GM19372 (cell line): Measurements from ENCODE around the gene KCNK10.

Experiments used
- ATAC-seq: cut with Tn5 transposase; IDR thresholded peaks from one replicate; pipeline ENCODE4 v1.9.1; 2021; ENCODE audit warnings: mild to moderate bottlenecking, low read depth, moderate library complexity; ENCODE audit not compliant: unreplicated experiment

Gene KCNK10

DNA sequence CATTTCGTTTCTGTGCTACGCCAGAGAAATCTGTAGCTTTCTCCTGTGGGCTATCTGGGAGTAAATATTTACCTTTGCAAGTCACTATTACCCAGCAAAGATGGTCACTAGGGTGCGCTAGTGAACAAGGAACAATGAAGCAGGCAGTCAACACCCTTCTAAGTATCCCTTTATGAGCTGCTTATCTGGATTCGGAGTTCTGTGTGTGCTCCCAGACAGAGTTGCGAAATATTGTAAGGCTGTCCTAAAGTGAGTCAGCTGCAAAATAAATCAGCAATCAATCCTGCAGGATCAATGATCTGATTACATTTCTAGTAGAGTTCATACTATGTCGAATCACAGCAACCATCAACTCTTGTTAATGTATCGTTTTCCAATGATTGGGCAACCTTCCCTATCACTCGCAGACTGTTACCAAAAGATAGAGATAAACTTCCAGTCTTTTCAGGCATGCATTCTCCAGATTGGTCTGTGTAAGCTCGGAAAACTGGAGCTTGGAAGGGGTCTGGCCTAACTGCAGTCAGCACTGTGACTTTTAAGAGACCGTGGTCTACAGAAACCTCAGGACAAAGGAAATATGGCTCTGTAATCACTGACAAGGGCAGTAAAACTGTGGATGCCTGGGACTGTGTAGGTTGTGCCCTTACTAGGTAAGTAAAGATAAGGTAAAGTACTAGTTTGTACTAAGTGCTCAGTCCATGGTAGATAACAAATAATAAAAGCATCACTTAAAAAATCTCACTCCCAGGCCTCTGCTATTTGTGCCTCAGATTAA is 133.5 kb downstream of the KCNK10 start:
- peak; percentile 74 for ATAC-seq

- peak; percentile 40 for ATAC-seq
These were observed 134.2 kb downstream of the KCNK10 start for GRCh38 chr14:88188745-88189416.

GRCh38 chr14:88185843-88186242 is 137.2 kb downstream of the KCNK10 start:
- no peak for ATAC-seq

- ATAC-seq, result no peak
These were observed 138.1 kb downstream of the KCNK10 start for GRCh38 chr14:88184956-88185355.

DNA sequence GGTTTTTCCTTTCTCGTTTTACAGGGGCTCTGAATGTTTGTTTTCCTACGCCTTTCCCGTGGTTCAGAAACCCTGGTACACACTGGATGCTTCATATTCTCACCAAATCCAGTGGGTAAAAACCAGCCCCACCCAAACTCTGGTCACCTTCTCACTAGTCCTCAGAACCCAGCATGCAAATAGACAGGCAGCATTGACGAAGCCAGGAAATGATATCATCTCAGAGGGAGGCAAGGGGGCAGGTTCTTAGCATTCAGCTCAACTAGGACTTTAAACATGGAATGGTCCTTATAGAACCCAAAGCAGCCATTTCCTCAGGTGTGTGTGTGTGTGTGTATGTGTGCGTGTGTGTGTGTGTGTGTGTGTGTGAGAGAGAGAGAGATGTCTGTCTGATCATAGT is 142.0 kb downstream of the KCNK10 start:
- no peak for ATAC-seq

DNA sequence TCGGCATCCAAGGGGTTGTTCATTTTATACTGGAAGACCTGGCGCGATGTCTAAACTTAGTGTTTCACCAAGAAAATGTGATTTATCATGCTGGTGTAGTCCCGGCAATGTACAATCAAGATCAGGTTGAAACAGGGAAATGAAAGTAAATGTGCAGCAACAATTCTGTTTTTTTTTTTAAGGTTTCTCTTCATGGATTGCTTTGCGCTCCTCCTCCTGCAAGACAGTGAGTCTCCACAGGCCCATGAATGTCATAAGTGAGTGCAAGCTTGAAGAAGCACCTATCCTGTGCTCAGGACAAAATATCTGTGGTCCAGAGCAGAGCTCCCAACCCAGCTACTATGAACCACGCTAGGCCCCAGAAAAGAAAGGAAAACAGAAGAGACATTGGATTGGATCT is 143.4 kb downstream of the KCNK10 start:
- ATAC-seq, result no peak

- no peak for ATAC-seq
These were observed 152.7 kb downstream of the KCNK10 start for GRCh38 chr14:88170333-88170732.

- ATAC-seq, result peak; percentile 85
These were observed 154.4 kb downstream of the KCNK10 start for GRCh38 chr14:88168498-88169165.

GRCh38 chr14:88168025-88168424 is 155.0 kb downstream of the KCNK10 start:
- ATAC-seq, result no peak

DNA sequence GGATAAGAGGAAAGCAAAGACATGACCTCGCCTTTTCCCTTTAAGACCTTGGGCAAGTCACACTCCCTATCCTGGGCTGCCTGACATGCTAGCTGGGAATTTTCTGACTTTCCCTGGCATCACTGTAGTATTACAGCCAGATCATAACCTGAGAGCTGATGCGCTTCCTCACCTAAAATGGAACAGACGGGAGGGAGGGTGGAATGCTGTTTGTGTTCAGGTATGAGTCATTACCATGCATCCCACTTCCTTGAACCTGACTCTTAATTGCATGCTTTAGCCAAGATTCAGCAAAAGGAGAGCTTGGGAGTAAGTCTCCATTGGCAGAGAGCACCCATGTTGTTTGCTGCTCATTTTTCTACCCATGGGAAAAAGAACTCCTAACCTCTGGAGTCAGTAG is 156.5 kb downstream of the KCNK10 start:
- no peak for ATAC-seq

GRCh38 chr14:88164906-88165534 is 158.0 kb downstream of the KCNK10 start:
- ATAC-seq, result no peak

DNA sequence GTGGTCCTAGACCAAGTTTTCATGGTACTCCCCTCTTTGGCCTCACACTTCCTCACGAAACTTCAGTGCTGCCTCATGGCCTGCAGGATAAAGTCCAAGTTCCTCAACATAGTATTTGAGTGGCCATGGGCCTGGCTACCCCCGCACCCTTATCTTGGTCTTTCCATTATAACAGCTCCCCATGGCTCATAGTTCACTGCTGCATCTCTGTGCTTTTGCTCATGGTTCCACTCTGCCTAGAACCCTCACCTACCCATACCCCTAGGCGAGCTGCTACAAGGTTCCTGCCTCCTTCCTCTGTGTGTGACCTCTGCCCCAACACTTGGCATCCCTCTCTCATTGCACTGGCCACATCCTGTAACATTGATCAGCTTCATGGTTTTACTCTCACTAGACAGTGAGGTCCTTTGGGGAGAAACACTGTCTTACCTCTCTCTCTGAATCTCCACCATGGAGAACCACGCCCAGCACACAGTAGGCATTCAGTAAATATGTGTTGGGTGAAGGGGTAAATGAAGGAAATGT is 159.3 kb downstream of the KCNK10 start:
- no peak for ATAC-seq

GRCh38 chr14:88156127-88156526 is 166.9 kb downstream of the KCNK10 start:
- ATAC-seq, result no peak

DNA sequence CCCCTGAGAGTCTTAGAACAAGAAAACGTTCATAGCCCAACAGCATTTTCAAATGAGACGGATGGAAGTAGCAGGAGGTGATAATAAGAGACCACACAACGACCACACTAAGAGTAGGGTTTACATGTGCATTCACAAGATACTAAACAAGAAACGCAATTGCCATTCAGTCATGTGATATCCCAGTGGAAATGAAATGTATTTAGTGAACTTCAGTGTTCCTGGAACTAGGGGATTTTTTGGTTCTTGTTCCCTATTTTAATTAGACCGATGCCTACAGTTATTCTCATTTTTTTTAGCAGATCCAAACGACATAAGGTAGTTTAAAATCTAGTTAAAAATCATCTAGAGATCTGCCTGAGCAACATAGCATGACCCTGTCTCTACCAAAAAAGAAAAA is 168.1 kb downstream of the KCNK10 start:
- no peak for ATAC-seq

- no peak for ATAC-seq
These were observed 168.7 kb downstream of the KCNK10 start for GRCh38 chr14:88154321-88154720.

DNA sequence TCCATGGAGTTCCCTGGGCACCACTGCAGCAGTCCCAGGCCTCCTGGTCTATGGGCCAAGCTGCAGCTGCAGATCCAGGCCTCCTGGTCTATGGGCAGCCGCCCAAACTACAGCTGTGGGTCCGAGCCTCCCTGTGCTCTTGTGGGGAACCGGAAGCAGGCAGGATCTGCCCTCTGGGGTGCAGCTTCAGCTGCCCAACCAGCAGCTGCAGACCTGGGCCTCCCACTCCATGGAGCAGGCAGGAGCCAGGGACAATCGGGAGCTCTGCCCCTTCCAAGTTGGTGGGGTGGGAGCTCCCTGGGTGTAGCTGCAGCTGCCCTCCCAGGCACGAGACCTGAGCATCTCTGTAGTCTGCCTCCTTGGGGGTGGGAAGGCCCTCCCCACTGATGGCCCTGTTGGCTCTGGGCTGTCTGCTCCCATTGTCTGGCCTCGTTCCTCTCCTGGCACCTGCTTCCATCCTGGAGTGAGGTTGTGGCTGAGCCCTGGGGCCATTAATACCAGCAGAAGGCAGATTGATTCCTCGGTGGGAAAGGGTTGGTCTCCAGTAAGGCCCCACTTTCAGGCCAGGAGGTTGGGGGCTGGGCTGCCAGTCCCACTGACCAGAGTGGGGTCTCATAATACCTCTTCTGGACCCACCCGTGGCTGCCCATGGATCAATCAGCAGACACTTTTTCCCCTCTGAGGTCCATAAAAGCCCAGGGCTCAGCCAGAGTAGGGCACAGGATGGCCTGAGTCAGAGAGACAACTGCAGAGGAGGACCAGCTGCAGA is 176.0 kb downstream of the KCNK10 start:
- no peak for ATAC-seq

GRCh38 chr14:88143810-88144209 is 179.3 kb downstream of the KCNK10 start:
- no peak for ATAC-seq

- no peak for ATAC-seq
These were observed 180.1 kb downstream of the KCNK10 start for GRCh38 chr14:88142997-88143396.

DNA sequence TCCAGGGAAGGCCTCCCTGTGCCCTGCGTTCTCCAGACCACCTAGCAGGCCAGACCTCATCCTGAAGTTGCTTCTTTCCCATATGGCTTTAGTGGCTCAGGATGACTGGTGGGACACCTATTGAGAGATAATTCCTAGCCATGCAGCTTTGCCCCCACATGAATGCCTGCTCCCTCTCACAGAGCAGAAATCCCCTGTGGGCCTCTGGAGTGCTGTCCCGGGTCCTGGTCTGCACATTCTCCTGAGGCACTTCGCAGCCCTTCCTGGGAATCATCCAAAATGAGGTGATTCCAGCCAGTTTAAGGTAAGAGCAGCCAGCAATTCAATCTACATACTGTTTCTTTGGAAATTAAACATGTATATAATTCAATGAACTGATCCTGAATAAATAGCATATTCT is 182.2 kb downstream of the KCNK10 start:
- ATAC-seq, result no peak

DNA sequence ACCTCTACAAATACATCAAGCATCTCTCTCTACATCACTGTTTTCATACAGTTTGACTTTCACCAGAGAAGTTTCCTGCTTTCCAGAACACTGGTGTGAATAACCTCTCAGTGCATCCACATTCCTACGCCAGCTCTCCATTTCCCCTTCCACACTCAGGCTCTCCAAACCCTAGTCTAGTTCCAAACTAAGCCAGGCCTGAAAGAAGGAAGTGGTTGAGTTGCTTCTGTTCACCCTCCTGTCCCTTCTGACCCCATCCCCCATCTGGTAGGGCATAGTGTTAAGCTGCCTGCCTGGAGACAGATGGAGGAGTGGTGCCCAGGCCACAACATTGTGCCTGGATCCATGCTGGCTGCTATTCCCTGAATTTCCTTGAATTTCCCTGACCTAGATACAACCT is 185.7 kb downstream of the KCNK10 start:
- ATAC-seq, result no peak
